Testis (tissue), 3 donors: Measurements from ENCODE around the gene AUTS2. TPM values are rescaled to one million over a fixed set of nuclear protein-coding genes. Genes with fewer than 3 reads are reported as not detected.

Source experiments
- DNase-seq: peaks from one replicate; pipeline ENCODE4 v3.0.0-alpha.2; 2019
- H3K27ac ChIP-seq, 2 donors: fragments of 200-600 bp; sonication (generic); one replicate each; pipeline ENCODE4 v1.5.1; 2019
- H3K27me3 ChIP-seq: fragments of 200-600 bp; sonication (generic); one replicate; pipeline ENCODE4 v1.5.1; 2019
- H3K36me3 ChIP-seq: fragments of 200-600 bp; sonication (generic); one replicate; pipeline ENCODE4 v1.5.1; 2017; ENCODE audit warnings: low read depth; ENCODE audit errors: missing control alignments
- H3K4me1 ChIP-seq: fragments of 200-600 bp; sonication (generic); one replicate; pipeline ENCODE4 v1.5.1; 2019
- H3K4me3 ChIP-seq, 2 donors: fragments of 200-600 bp; sonication (generic); one replicate each; pipeline ENCODE4 v1.5.1; 2017 to 2019
- H3K9me3 ChIP-seq: fragments of 200-600 bp; sonication (generic); one replicate; pipeline ENCODE4 v1.5.1; 2017
- CTCF ChIP-seq, 3 experiments: fragments of 450-650 bp in 2 of 3; fragments of 200-600 bp in 1 of 3; sonication (generic) in 1 of 3; IDR thresholded peaks; one replicate each; pipeline ENCODE4 v1.5.1; 2016 to 2019; ENCODE audit warnings: antibody characterized with exemption in 3 of 3, mild to moderate bottlenecking in 2 of 3, moderate library complexity in 1 of 3
- POLR2A ChIP-seq: fragments of 450-650 bp; IDR thresholded peaks from one replicate; pipeline ENCODE4 v1.6.1; 2017; ENCODE audit warnings: antibody characterized with exemption, mild to moderate bottlenecking, moderate library complexity
- WGBS, 2 donors: methylation state at CpG; one replicate each; pipeline ENCODE4 v1.1.5; 2018; 5-methylcytosine and 5-hydroxymethylcytosine counted together
- intact Hi-C: fragments of 100-400 bp; cut with DNase I; formaldehyde crosslinking; loops from one replicate; pipeline ENCODE4 v1.15.1; 2023; ENCODE audit warnings: low total_unique reads
- polyA plus RNA-seq: library from polyadenylated mRNA; stranded (reverse); fragments of 350-450 nt; fragmentation: Illumina TruSeq; extraction: RNeasy Lipid Tissue Mini Kit (QIAGEN cat#74804); gene quantifications from one replicate; pipeline ENCODE4 v1.2.3, GENCODE V29; 2014; ENCODE audit warnings: low read depth, low replicate concordance; ENCODE audit not compliant: insufficient read depth
- total RNA-seq, 2 donors: library from RNA; depleted of rRNA; stranded (reverse); fragments of >200 nt; gene quantifications; one replicate each; pipeline ENCODE4 v1.2.3, GENCODE V29; 2016

Gene AUTS2
- total and polyA plus RNA-seq, 3 donors from 2014 or later: 21.3 to 75.5 (median 56.1) TPM

GRCh38 chr7:69668339-69668870 lies 70.1 kb downstream of the AUTS2 start:
- H3K4me3 ChIP-seq: no peak overlapping the region
- H3K27me3 ChIP-seq: no peaks in the 10 kb centered on the region
- H3K36me3 ChIP-seq: no peaks in the 10 kb centered on the region
- intact Hi-C loops: no loop called here
- 62 to 67% methylated on average over 1 of the region's 1 CpG for WGBS, 2 donors
- no peak for TF ChIP-seq CTCF (IDR thresholded peaks at IDR 0.05)
- TF ChIP-seq POLR2A: no peak
- no peak for DNase-seq
- no peaks in the 10 kb centered on the region for H3K9me3 ChIP-seq
- H3K4me1 ChIP-seq: peaks cover 11% of the 10 kb centered on the region
- H3K27ac ChIP-seq: no peak overlapping the region

GRCh38 chr7:69670701-69671100 lies 72.4 kb downstream of the AUTS2 start:
- TF ChIP-seq CTCF (IDR thresholded peaks at IDR 0.05) (no peak), POLR2A (no peak)
- intact Hi-C loops: no loop called here
- Histone ChIP-seq H3K4me3 (no peak overlapping the region), H3K27ac (no peak overlapping the region), H3K27me3 (no peaks in the 10 kb centered on the region), H3K9me3 (no peaks in the 10 kb centered on the region), H3K4me1 (peaks cover 11% of the 10 kb centered on the region), H3K36me3 (no peaks in the 10 kb centered on the region)
- no peak for DNase-seq
- WGBS, 2 donors: 35 to 58% methylated on average over 4 of the region's 4 CpGs

- no peak overlapping the region for H3K27ac ChIP-seq
- no peaks in the 10 kb centered on the region for H3K36me3 ChIP-seq
- intact Hi-C loops: no loop called here
- no peaks in the 10 kb centered on the region for H3K27me3 ChIP-seq
- no peaks in the 10 kb centered on the region for H3K9me3 ChIP-seq
- WGBS, 2 donors: 83 to 84% methylated on average over 2 of the region's 2 CpGs
- TF ChIP-seq CTCF (IDR thresholded peaks at IDR 0.05) (no peak), POLR2A (no peak)
- peaks cover 12% of the 10 kb centered on the region for H3K4me1 ChIP-seq
- DNase-seq: no peak
- H3K4me3 ChIP-seq: no peak overlapping the region
Observed at GRCh38 chr7:69673074-69673473, 74.8 kb downstream of the AUTS2 start.

GRCh38 chr7:69674701-69675182 lies 76.5 kb downstream of the AUTS2 start:
- intact Hi-C loops: no loop called here
- 60 to 66% methylated on average over 4 of the region's 4 CpGs for WGBS, 2 donors
- H3K4me3 ChIP-seq: no peak overlapping the region
- no peaks in the 10 kb centered on the region for H3K27me3 ChIP-seq
- no peak for DNase-seq
- no peaks in the 10 kb centered on the region for H3K9me3 ChIP-seq
- TF ChIP-seq CTCF (IDR thresholded peaks at IDR 0.05): no peak
- TF ChIP-seq POLR2A: no peak
- H3K36me3 ChIP-seq: no peaks in the 10 kb centered on the region
- no peak overlapping the region for H3K27ac ChIP-seq
- peaks cover 15% of the 10 kb centered on the region for H3K4me1 ChIP-seq

- intact Hi-C loops: no loop called here
- TF ChIP-seq POLR2A: no peak
- no peak for TF ChIP-seq CTCF (IDR thresholded peaks at IDR 0.05)
- Histone ChIP-seq H3K36me3 (no peaks in the 10 kb centered on the region), H3K27me3 (no peaks in the 10 kb centered on the region), H3K4me3 (no peak overlapping the region), H3K9me3 (no peaks in the 10 kb centered on the region), H3K4me1 (peaks cover 4% of the 10 kb centered on the region), H3K27ac (no peak overlapping the region)
- no peak for DNase-seq
Observed at GRCh38 chr7:69676247-69676646, 78.0 kb downstream of the AUTS2 start.
